DOHH2 (cell line): Measurements from ENCODE around the gene PPP6R3.

Source experiments
- H3F3A ChIP-seq: fragments of 200-600 bp; sonication (generic), shearing (Covaris generic); 2 replicates; pipeline ENCODE4 v1.6.0; 2016; ENCODE audit warnings: antibody characterized with exemption, mild to moderate bottlenecking; ENCODE audit not compliant: control insufficient read depth, insufficient read depth
- H3K27ac ChIP-seq: fragments of 200-600 bp; sonication (generic); 2 replicates; pipeline ENCODE4 v1.5.1; 2014; ENCODE audit warnings: low read depth, mild to moderate bottlenecking, low read length, moderate library complexity
- H3K27me3 ChIP-seq: fragments of 200-600 bp; sonication (generic); 2 replicates; pipeline ENCODE4 v1.6.1; 2014; ENCODE audit warnings: mild to moderate bottlenecking, low read length, mixed read lengths; ENCODE audit not compliant: control insufficient read depth
- H3K36me3 ChIP-seq: fragments of 200-600 bp; sonication (generic); 2 replicates; pipeline ENCODE4 v1.6.1; 2014; ENCODE audit warnings: mild to moderate bottlenecking, low read length, moderate library complexity, mixed read lengths; ENCODE audit not compliant: control insufficient read depth
- H3K4me1 ChIP-seq: fragments of 200-600 bp; sonication (generic); 2 replicates; pipeline ENCODE4 v1.6.1; 2014; ENCODE audit warnings: mild to moderate bottlenecking, low read length, mixed read lengths; ENCODE audit not compliant: control insufficient read depth
- H3K4me2 ChIP-seq: fragments of 200-600 bp; sonication (generic); 2 replicates; pipeline ENCODE4 v1.6.0; 2014; ENCODE audit warnings: mild to moderate bottlenecking, low read length, moderate library complexity
- H3K4me3 ChIP-seq: fragments of 200-600 bp; sonication (generic); 2 replicates; pipeline ENCODE4 v1.5.1; 2014; ENCODE audit warnings: mild to moderate bottlenecking, low read length, mixed read lengths
- H3K79me2 ChIP-seq: fragments of 200-600 bp; sonication (generic); 2 replicates; pipeline ENCODE4 v1.6.1; 2014; ENCODE audit warnings: mild to moderate bottlenecking, low read length, mixed read lengths; ENCODE audit not compliant: control insufficient read depth
- H3K9me2 ChIP-seq: fragments of 200-600 bp; sonication (generic); replicated peaks from 2 replicates; pipeline ENCODE4 v1.6.1; 2014; ENCODE audit warnings: mild to moderate bottlenecking, low read length, mixed read lengths; ENCODE audit not compliant: control insufficient read depth
- H3K9me3 ChIP-seq: fragments of 200-600 bp; sonication (generic); 2 replicates; pipeline ENCODE4 v1.6.1; 2014; ENCODE audit warnings: antibody characterized with exemption, low read length, mixed read lengths; ENCODE audit not compliant: control insufficient read depth, insufficient read depth
- H4K20me1 ChIP-seq: fragments of 200-600 bp; sonication (generic); 2 replicates; pipeline ENCODE4 v1.6.0; 2014; ENCODE audit warnings: low read depth, mild to moderate bottlenecking, antibody characterized with exemption, low read length, moderate library complexity; ENCODE audit not compliant: control insufficient read depth, insufficient read depth
- CTCF ChIP-seq: fragments of 200-600 bp; sonication (generic); IDR thresholded peaks from one replicate; pipeline ENCODE4 v1.5.1; 2014; ENCODE audit warnings: antibody characterized with exemption, mild to moderate bottlenecking, low read depth, low read length; ENCODE audit not compliant: poor library complexity, severe bottlenecking
- EZH2phosphoT487 ChIP-seq: fragments of 200-600 bp; sonication (generic); IDR thresholded peaks from 2 replicates; pipeline ENCODE4 v1.6.1; 2017; ENCODE audit warnings: borderline replicate concordance, mild to moderate bottlenecking, antibody characterized with exemption, low read length, moderate library complexity, mixed read lengths

Gene PPP6R3

GRCh38 chr11:68549789-68550484 is 89.4 kb downstream of the PPP6R3 start:
- Histone ChIP-seq H3K27me3 (no peaks in the 10 kb centered on the region), H3K4me1 (no peaks in the 10 kb centered on the region), H3K27ac (no peak overlapping the region), H3K79me2 (peaks cover 52% of the 10 kb centered on the region), H3K9me2 (no peaks in the 10 kb centered on the region), H3K36me3 (peaks cover 96% of the 10 kb centered on the region), H3K4me3 (no peak overlapping the region), H3K9me3 (no peaks in the 10 kb centered on the region), H3F3A (no peaks in the 10 kb centered on the region), H4K20me1 (no peaks in the 10 kb centered on the region; the same call in 1 of the 2 replicates), H3K4me2 (no peak overlapping the region)
- TF ChIP-seq EZH2phosphoT487 (no peak), CTCF (no peak)

- Histone ChIP-seq H3K27me3 (no peaks in the 10 kb centered on the region), H3K27ac (no peak overlapping the region), H3F3A (no peaks in the 10 kb centered on the region), H3K4me1 (no peaks in the 10 kb centered on the region), H3K9me2 (no peaks in the 10 kb centered on the region), H3K9me3 (no peaks in the 10 kb centered on the region), H4K20me1 (peaks cover 3% of the 10 kb centered on the region; the same call in 1 of the 2 replicates), H3K36me3 (peaks cover 96% of the 10 kb centered on the region), H3K79me2 (peaks cover 54% of the 10 kb centered on the region), H3K4me2 (no peak overlapping the region), H3K4me3 (no peak overlapping the region)
- no peak for TF ChIP-seq CTCF
- TF ChIP-seq EZH2phosphoT487, result no peak
These were observed 89.9 kb downstream of the PPP6R3 start for GRCh38 chr11:68550485-68550817.

- Histone ChIP-seq H3K27ac (no peak overlapping the region), H3K4me1 (no peaks in the 10 kb centered on the region), H4K20me1 (peaks cover 3% of the 10 kb centered on the region; the same call in 1 of the 2 replicates), H3K4me3 (no peak overlapping the region), H3K36me3 (peaks cover 92% of the 10 kb centered on the region), H3K27me3 (no peaks in the 10 kb centered on the region), H3F3A (no peaks in the 10 kb centered on the region), H3K9me3 (no peaks in the 10 kb centered on the region), H3K4me2 (no peak overlapping the region), H3K9me2 (no peaks in the 10 kb centered on the region), H3K79me2 (peaks cover 50% of the 10 kb centered on the region)
- TF ChIP-seq CTCF, result no peak
- no peak for TF ChIP-seq EZH2phosphoT487
These were observed 90.7 kb downstream of the PPP6R3 start for GRCh38 chr11:68551223-68551622.
